AG09309 (cell line): ENCODE results near the gene PAFAH1B2.

Source experiments
- DNase-seq: peaks from one replicate; pipeline ENCODE4 v3.0.0-alpha.2; 2010; ENCODE audit warnings: low read depth
- H3K4me3 ChIP-seq: 2 replicates; pipeline ENCODE4 v1.5.1; 2011; ENCODE audit warnings: mild to moderate bottlenecking, low read depth, low read length, moderate library complexity; ENCODE audit not compliant: control insufficient read depth
- CTCF ChIP-seq: IDR thresholded peaks from 2 replicates; pipeline ENCODE4 v1.5.1; 2011; ENCODE audit warnings: mild to moderate bottlenecking, low read depth, low read length, inconsistent platforms; ENCODE audit not compliant: insufficient read depth, control insufficient read depth; ENCODE audit errors: missing control alignments

Gene PAFAH1B2

GRCh38 chr11:117219455-117219854 is 75.4 kb downstream of the PAFAH1B2 start:
- no peak overlapping the region for H3K4me3 ChIP-seq
- no peak for DNase-seq
- TF ChIP-seq CTCF: no peak

GRCh38 chr11:117219995-117220394 is 75.9 kb downstream of the PAFAH1B2 start:
- no peak for TF ChIP-seq CTCF
- H3K4me3 ChIP-seq: no peak overlapping the region
- DNase-seq: no peak

- no peak for DNase-seq
- TF ChIP-seq CTCF: no peak
- no peak overlapping the region for H3K4me3 ChIP-seq
Observed at GRCh38 chr11:117220568-117220967, 76.5 kb downstream of the PAFAH1B2 start.

- H3K4me3 ChIP-seq: no peak overlapping the region
- no peak for DNase-seq
- TF ChIP-seq CTCF: no peak
Observed at GRCh38 chr11:117220999-117221774, 77.1 kb downstream of the PAFAH1B2 start.

- no peak overlapping the region for H3K4me3 ChIP-seq
- DNase-seq: no peak
- peak; percentile 23 for TF ChIP-seq CTCF
Observed at GRCh38 chr11:117221775-117222517, 77.9 kb downstream of the PAFAH1B2 start.

GRCh38 chr11:117222991-117223740 is 79.1 kb downstream of the PAFAH1B2 start:
- DNase-seq: no peak

More at GRCh38 chr11:117222991-117223740, 79.1 kb downstream of the PAFAH1B2 start:
- no peak for TF ChIP-seq CTCF
- H3K4me3 ChIP-seq: no peak overlapping the region
